Measurements from ENCODE around the gene CRISPLD2.
"Not testable (repeated sequence)": the region's sequence is repeated elsewhere in the genome, so short reads cannot be mapped to it uniquely, and the experiment has no call there.

The CRISPLD2 gene

DNA sequence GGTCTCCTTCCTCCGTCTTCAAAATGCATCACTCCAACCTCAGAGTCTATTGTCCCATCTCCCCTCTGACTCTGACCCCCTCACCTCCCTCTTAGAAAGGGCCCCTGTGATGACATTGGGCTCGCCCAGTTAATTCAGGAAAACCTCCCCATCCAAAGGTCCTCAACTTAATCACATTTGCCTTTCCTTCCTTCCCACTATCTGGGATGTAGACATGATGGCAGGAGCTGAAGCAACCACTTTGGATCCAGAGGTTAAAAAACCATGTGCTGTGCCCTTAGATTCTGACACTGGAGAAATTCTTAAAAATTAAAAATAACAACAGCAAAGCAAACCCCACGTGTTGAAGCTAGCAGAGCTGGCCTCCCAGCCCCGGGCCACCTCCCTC is 111.3 kb downstream of the CRISPLD2 start:
- DNase-seq (ENCODE audit: low spot score), result no peak

DNA sequence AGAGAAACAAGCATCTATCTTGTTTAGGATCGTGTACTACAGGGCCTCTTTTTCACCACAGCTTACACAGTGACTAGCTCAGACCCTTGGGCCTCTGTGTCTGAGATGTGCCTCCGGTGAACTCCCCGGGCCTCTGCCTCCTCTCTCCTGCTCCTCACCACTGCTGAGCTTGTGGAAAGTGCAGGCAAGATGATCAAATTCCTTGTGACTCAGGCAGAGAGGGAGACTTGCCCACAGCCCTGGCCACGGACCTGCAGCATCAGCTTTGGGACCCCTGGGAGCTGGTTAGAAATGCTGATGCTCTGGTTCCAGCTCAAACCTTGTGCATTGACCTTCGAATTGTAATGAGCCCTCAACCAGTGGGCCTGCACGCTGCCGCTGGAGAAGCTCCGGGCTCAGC is 111.7 kb downstream of the CRISPLD2 start:
- DNase-seq (ENCODE audit: low spot score), result no peak

DNA sequence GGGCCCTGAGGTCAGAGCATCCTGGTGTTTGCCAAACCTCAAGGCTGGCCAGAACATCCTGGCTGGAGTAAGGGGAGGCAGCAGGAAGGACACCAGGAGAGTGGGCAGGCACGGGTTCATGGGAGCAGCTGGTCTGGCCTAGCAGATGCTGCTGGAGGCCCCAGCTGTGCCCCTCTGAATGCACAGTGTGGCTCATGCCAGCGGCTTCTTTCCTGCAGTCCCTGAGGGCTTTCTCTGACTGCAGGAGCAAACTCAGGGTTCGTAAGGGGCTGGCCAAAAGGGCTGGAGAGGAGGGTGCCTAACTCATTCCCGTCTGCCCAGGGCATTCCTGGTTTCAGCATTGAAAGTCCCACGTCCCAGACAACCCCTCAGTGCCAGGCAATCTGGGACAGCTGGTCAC is 112.9 kb downstream of the CRISPLD2 start:
- no peak for DNase-seq (ENCODE audit: low spot score)

DNA sequence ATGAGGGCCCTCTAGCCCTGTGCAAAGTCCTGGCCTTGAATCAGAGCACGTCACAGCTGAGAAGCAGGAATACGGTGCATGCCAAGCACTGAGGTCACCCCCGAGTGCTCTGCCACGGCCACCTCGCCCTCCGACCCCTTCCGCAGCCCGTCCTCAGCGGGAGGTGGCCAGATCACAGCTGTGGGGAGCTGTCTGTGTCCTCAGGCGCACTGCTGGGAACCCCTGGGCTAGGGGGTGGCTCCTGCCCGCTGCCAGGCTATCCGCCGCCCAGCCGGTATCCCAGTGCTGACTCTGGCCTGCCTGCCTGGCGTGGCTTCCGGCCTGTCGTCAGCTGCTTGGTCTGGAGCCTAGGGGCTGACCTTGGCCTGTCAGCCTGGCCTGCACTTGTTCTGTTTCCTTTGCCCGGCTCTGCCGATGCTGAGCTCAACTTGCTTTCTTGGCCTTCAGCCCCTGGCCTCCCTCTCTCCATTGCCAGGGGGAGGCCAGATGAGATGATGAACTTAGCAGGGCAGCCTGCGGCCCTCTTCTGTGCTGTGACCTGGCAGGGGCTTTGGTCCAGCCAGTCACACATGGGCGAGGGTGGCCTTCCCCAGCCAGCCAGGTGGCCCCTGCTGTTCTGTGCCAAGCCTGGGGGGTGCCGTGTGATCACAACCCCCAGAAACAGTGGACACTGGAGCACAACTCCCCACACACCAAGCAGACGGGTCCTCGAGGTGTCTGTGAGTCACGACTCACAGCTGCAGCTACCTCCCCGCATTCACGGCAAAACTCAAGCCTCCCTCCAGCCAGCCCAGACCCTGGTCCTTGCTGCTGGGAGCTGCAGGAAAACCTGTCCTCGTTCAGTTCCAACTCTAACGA is 114.2 kb downstream of the CRISPLD2 start:
- no peak for DNase-seq (ENCODE audit: low spot score)

DNA sequence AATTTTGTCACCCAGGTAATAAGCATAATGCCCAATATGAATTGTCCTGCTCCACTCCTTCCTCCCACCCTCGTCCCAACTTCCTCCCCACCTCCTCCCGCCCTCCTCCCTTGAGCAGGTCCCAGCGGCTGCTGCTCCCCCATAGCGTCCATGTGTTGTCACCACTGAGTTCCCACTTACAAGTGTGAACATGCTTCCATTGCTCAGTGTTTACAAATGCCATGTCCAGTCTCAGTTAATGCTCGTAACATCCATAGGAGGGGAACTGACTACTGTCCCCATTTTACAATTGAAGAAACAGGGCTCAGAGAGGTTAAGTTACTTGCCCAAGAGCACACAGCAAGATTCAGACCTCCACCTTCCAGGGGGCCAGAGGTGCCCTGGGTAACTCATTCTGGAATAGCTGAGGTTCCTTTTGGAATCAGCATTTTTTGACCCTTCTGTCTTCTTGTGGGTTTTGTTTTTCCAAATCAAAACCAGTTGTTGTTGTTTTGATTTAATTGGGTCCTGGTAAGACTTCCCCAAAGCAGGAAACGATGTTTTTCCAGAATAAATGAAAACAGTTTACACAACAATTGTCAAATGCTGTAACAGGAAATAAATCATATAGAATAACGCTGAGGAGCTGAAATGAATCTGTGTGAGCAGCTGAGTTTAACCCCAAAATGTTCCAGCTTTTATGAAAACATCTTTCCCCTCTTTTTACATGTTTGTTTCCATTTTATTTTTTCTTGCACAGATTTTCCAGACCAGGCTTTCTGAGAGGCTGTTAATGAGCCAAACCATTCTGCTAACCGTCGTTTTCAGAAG is 117.6 kb downstream of the CRISPLD2 start:
- no peak for DNase-seq (ENCODE audit: low spot score)

DNA sequence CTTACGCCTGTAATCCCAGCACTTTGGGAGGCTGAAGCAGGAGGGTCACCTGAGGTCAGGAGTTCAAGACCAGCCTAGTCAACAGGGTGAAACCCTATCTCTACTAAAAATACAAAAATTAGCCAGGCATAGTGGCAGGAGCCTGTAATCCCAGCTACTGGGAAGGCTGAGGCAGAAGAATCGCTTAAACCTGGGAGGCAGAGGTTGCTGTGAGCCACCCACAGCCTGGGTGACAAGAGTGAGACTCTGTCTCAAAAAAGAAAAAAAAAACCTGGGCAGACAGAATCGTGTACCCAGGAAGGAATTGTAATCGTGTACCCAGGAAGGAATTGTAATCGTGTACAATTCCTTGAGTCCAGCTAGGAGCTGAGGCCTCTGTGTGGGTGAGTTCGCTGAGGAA is 118.8 kb downstream of the CRISPLD2 start:
- DNase-seq (ENCODE audit: low spot score), result not testable (repeated sequence)

DNA sequence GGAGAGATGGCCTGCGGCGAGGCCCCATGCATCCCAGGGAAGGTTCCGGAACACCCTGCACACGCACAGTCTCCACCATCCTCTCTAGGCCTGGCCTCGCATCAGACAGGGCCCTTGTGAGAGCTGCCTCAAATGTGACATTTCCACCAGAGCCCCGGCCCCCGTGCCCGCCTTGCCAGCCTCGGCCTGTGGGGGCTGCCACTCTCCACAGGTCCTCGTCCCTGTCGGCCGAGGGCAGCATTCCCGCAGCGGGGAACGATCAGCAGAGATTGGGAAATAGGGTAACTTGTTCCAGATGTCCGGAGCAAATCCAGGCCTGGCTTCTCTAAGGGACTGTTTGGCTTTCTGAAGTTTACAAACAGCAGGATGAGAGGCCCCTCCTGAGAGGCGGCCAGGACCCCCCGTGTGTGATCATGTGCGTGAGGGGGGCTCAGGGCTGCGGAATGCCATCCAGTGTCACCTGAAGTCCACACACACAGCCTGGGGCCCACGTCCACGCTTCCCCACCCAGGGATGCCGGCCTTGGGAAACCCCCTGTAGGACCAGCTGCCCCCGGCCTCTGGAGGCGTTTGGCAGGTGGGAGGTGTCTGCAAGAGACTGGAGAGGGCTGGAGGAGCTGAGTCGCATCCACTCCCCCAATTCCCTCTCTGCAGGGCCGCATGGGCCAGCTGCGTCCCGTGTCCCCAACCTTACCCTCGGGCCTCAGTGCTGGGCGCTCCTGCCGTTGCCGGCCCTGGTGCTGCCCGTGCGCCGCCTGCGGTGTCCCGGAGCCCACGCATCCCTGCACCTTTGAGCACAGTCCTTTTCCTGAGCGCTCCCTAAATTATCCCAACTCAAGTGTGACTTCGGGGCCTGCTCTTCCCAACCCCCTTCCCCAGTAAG is 121.1 kb downstream of the CRISPLD2 start:
- DNase-seq (ENCODE audit: low spot score), result no peak

DNA sequence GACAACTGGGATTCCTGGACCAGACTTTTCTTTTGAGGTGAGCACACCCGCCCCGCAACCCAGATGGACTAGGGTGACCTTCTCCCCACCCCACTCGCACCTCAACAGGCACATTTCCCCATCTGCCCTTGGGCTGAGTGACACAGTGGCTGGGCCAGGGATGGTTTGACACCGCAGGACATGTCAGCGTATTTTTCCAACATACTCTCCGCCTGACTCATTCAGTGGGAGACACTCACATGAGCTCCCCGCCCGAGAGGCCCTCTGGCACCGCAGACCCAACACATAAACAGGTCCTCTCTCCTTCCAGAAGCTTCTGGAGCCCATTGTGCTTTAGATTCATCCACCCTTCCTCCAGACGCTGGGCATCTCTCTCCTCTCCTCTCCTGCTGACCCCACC is 122.1 kb downstream of the CRISPLD2 start:
- DNase-seq (ENCODE audit: low spot score), result no peak

DNA sequence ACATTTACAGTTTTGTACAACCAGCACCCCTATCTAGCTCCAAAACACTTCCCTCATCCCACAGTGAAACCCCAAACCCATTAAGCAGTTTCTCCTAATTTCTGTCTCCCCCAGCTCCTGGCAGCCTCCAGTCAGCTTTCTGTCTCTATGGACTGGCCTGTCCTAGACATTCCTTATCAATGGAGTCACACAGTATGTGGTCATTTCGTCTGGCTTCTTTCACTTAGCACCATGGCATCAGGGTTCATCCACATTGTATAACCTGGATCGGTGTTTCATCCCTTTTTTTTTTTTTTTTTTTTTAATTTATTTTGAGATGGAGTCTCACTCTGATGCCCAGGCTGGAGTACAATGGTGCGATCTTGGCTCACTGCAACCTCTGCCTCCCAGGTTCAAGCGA is 123.0 kb downstream of the CRISPLD2 start:
- no peak for DNase-seq (ENCODE audit: low spot score)

DNA sequence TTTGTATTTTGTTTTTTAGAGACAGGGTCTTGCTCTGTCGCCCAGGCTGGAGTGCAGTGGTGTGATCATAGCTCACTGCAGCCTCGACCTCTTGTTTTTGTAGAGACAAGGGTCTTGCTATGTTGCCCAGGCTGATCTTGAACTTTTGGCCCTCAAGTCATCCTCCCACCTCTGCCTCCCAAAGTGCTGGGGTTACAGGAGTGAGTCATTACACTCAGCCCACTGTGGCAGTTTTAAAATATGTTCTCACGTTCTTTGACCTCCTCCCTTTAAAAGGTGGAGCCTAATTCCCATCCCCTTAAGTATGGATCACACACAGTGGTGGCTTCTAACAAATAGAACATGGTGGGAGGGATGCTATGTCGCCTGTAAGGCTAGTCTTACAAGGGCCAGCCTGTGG is 123.8 kb downstream of the CRISPLD2 start:
- no peak for DNase-seq (ENCODE audit: low spot score)

DNA sequence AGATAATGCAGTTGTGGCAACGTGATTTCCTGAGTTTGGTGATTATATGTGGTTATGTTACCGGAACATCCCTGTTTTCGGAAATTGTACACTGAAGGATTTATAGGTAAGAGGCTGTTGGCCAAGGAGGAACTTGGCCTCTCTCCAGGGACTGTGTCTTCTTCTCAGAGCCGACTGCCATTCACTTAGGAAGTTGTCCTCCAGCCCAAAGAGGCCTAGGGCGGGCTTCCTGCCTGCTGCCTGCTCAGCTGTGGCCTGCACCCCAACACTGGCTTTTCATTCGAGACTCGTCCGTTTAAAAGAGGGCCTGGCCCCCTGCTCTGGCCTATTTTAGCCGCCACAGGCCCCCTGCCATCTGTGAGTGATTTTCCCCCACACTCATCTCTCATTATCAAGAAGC is 127.2 kb downstream of the CRISPLD2 start:
- DNase-seq (ENCODE audit: low spot score), result no peak

DNA sequence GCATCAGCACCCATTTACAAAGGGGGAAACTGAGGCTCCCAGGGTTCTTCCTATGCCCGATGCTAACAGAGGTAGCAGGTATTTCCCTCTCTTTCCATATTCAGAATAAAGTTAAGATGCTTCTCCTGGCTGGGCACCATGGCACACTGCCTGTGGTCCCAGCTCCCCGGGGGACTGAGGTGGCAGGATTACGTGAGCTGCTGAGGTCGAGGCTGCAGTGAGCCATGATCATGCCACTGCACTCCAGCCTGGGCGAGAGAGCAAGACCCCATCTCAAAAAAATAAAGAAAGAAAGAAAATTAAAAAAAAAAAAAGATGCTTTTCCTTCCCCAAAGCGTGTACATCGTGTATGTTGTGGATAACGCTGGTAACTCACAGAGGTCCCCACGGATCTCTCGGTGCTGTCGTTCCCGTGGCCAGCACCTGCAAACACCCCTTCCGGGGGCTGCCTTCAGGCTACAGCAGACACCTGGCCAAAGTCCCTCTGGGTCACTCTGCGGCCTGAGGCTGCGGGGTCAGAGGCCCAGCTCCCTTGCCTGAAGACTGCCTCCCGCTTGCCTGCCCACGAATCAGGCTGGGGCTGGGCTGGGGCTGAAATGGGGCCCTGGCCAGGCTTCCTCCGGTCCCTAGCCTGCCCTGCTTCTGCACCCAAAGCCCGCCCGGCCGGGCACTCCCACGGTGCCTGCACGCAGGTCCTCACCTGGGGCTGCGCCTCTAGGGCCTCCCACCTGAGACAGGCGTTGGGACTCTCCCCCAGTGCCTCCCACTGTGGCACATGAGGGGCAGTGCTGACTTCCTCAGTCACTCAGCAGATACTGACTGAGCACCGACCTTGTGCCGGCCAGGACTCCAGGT is 128.4 kb downstream of the CRISPLD2 start:
- no peak for DNase-seq (ENCODE audit: low spot score)

DNA sequence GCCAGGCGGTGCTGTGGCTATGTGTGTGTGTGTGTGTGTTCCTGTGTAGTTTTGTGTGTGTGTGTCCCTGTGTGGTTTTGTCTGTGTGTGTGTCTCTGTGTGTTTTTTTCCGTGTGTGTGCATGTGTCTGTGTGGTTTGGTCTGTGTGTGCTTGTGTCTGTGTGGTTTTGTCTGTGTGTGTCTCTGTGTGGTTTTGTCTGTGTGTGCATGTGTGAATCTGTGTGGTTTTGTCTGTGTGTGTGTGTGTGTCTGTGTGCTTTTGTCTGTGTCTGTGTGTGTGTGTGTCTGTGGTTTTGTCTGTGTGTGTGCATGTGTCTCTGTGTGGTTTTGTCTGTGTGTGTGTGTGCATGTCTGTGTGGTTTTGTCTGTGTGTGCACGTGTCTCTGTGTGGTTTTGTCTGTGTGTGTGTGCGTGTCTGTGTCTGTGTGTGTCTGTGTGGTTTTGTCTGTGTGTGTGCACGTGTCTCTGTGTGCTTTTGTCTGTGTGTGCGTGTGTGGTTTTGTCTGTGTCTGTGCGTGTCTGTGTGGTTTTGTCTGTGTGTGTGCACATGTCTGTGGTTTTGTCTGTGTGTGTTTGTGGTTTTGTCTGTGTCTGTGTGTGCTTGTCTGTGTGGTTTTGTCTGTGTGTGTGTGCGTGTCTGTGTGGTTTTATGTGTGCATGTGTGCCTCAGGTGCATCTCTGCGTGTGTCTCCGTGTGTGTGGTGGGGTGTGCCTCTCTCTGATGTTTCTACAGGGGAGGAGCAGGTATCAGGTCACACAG is 129.2 kb downstream of the CRISPLD2 start:
- DNase-seq (ENCODE audit: low spot score), result no peak

DNA sequence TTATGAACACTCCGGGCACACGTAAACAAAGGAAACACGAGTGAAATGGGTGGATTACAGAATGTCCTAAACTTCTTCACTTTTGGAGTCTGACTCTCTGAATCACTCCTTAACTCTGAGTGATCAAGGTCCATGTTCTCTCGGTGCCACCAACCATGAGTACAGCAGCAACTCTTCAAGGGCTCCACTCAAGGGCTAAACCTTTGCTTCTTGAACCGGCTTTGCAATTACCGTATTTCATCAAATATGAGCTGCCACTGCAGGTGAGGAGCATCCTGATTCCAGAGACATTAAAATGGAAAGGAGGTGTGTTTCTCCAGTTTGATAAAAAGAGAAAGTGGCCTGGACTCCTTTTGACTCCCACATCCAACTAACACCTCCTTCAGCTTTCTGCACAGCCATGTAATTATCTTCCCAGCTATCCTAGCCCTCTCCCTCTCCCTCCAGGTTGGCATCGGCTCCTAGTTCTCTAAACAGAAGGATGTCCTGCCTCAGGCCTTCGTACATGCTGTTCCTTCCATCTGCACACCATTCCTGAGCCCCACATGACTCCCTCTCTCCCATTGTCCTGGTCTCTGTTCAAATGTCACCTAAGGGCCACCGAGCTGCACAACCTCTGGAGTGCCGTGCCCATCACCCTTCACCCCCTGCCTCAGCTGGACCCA is 130.1 kb downstream of the CRISPLD2 start:
- DNase-seq (ENCODE audit: low spot score), result no peak

DNA sequence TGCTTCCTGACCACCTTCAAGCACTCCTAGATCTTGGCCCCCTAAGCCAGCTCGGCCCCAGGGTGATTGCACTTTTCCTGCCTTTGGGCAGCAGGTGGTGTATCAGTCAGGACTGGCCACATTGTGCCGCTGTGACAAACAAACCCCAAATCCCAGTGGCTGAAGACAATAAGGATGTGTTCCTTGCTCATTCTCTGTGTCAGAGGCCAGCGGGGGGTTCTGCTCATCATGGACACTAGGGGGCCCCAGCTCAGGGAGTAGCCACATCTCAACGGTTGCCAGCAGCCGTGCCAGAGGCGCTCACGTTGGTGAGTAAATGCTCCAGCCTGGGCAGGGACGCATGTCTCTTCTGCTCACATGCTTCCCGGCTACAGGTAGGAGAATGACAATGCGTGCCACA is 131.1 kb downstream of the CRISPLD2 start:
- DNase-seq (ENCODE audit: low spot score), result no peak

DNA sequence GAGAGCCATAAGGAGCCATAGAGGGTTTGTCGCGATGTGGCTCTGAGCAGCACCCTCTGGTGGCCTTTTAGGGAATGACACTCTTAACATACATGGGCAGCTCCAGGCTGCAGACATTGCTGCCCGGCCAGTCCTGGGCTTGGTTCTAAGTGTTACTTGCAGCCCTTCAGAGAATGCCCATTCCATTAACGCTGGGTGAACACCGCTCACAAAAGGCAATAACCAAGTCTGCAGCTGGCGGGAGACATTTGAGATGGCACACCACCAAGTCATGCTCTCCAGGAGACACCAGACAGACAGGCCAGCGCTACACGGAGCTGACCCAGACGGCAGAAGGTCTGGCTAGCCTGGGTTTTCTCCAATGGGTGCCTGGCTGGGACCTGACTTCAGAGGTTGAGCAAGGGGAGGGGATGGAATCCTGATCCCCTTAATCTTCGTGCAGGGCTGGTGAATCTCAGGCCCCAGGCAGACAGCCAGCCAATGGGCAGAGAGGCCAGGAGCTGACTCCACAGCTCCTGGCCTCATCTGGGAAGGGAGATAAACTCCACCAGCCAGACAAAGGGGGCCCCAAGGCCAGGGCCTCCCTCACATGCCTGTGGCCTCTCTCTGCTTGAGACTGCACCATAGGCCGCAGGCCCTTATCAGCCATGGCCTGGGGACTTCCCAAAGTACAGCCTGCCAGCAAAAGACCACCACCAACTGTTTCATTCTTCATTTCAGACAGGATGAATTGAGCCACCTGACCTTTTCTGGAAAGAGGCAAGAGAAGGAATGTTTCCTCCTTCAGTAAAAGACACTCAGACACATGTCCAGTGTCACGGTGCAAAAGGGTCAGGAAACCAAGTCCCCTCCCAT is 132.8 kb downstream of the CRISPLD2 start:
- peak; percentile 72 for DNase-seq (ENCODE audit: low spot score)

DNA sequence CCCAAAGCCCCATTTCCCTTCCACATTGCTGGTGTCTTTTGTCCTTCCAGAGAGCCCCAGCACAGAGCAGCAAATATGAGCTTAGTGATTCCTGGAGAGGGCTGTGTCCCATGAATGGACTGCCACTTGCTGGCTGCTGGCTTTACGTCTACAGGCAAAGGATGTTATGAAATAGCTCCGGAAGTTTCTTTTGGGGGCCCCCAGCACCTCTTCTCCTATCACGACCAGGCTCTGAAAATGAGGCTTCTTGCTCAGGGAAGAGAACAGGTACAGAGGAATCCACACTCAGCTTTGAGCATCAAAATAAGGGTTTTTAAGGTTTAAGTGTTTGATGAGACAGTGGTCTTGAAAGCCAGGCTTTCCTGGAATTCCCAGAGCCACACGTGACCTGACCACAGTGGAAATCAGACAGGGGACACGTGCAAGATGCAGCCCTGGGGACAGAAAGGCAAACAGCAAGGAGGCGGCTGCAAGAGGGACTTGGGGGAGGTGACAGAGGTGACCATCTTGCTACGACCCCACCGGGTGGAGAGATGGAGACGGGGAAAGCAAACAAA is 133.5 kb downstream of the CRISPLD2 start:
- no peak for DNase-seq (ENCODE audit: low spot score)

DNA sequence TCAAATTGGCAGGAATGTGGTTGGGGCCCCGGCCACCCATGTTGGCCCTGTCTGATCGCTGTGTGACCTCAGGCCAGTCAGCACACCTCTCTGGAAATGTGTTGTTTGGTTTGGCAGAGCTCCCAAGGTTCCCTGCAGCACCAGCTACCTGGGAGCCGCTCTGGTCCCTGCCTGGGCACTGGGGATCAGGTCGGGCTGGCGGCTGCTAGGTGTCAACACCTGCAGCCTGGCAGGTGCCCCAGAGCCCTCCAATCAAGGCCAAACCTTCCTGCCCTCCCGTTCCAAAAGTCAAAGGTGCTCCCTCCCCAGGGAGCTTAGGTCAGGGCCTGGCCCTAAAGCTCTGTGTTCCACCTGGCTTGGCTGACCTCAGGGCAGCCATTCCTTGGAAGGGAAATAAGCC is 135.6 kb downstream of the CRISPLD2 start:
- DNase-seq (ENCODE audit: low spot score), result no peak

DNA sequence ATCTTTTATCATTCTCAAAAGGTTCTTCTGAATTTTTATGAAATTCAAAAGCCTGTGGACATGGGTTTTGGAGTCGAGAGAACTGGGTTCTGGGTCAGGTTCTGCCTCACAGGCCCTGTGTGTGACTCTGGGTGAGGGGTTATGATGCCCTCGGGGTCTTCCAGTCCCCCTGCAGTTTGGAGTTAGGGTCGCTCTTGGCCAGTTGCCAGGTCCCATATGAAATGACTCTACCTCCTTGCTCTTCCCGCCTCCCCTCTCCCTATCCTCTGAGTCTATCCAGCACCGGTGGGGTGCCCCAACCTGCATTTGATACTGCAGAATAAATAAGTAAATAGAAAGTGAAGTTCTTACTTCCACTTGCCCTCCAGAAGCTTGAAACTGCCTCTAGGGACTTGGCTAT is 137.4 kb downstream of the CRISPLD2 start:
- no peak for DNase-seq (ENCODE audit: low spot score)

All from SW480 (cell line).